Measurements from ENCODE around the gene PRKAR2A.

- TF ChIP-seq EZH2phosphoT487 (IDR thresholded peaks at IDR 0.05; ENCODE audit: unreplicated experiment) (no peak), CTCF (conservative IDR thresholded peaks at IDR 0.05; ENCODE audit: low read depth in 2 of 2) (no peak), ZNF114 (CRISPR knock-in tag; IDR thresholded peaks at IDR 0.05) (no peak), EZH2 (IDR thresholded peaks at IDR 0.05; ENCODE audit: low read depth, unreplicated experiment) (no peak), REST (IDR thresholded peaks at IDR 0.05; ENCODE audit: unreplicated experiment) (no peak), CREB1 (CRISPR knock-in tag; IDR thresholded peaks at IDR 0.05; ENCODE audit: low read depth) (no peak), POLR2AphosphoS5 (IDR thresholded peaks at IDR 0.05; ENCODE audit: low read depth) (no peak), ETS1 (IDR thresholded peaks at IDR 0.05) (no peak), JUNB (IDR thresholded peaks at IDR 0.05; ENCODE audit: unreplicated experiment) (no peak)
These were observed 3.7 kb upstream of the PRKAR2A start for GRCh38 chr3:48851407-48851806.
